ENCODE results near the gene KPNB1. TPM values are rescaled to one million over a fixed set of nuclear protein-coding genes. Genes with fewer than 3 reads are reported as not detected.

KPNB1 gene
- total and polyA plus RNA-seq, 10 of the 15 experiments (the other 5 are each of a cell fraction or from before 2014, with no cell fraction given) = 67.8 to 525 (median 246) TPM

DNA sequence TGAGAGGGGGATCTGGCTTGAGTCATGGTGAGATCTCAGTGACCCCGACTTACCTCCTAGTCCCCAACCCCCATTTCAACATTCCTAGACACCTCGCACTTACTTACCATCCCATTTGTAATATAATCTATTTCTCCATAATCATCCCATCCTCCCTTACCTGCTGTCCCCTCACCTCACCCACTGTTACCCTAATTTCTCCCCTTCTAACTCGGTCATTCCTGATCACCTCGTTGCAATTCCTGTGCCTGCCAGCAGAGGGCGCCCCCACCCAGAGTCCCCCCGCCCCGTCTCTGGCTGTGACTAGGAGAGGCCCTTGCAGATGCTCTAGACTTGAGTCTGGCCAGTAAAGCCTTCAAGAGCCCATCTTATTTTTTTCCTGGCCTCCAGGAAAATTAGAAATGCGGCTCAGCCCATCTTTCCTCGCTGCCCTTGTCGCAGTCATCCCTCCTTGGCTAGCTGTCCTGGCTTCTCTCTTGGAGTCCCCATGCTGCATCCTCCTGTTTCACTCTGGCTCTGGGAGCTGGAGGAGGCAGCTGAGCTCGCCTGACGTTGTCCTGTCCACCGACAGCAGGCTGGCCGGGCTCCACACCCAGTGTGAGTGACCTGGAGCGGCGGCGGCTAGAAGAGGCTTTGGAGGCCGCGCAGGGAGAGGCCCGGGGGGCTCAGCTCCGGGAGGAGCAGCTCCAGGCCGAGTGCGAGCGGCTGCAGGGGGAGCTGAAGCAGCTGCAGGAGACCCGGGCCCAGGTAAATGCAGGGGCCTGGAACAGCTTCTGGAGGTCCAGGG lies 49.2 kb downstream of the KPNB1 start:
- peak; percentile 60 for ATAC-seq
- POLR2A ChIA-PET = interaction anchor here (1.0 to 9.2 kb wide), 4 partner anchors 18 to 45 kb away, joined by 4 to 76 read pairs (median 7); partner anchors contain the start of gene TBX21
- peaks cover 22% of the 10 kb centered on the region for H3K4me1 ChIP-seq (ENCODE audit: control insufficient read depth, insufficient read depth, low read length)

More for the DNA sequence above, 49.2 kb downstream of the KPNB1 start:
- WGBS (ENCODE audit: insufficient coverage, insufficient replicate concordance, low lambda C conversion rate, missing lambda C conversion rate) = 49% methylated on average over 25 of the region's 25 CpGs
- Histone ChIP-seq H3K27ac (ENCODE audit: control insufficient read depth, insufficient read depth) (no peak overlapping the region), H3K4me2 (ENCODE audit: control insufficient read depth, insufficient read depth) (no peak overlapping the region), H3K4me3 (no peak overlapping the region), H2AFZ (ENCODE audit: control insufficient read depth, low read depth, low read length) (no peak overlapping the region), H3K79me2 (ENCODE audit: control insufficient read depth, insufficient read depth, low read length) (no peaks in the 10 kb centered on the region), H3K27me3 (replicated peaks in 1 of 2; ENCODE audit: control insufficient read depth in 2 of 2, insufficient read depth in 2 of 2, low read length in 1 of 2) (no peaks in the 10 kb centered on the region; a peak in 1 of 4 replicates), H3K9me3 (replicated peaks; ENCODE audit: control insufficient read depth, insufficient read depth, low read length) (no peaks in the 10 kb centered on the region), H3K36me3 (ENCODE audit: control insufficient read depth in 2 of 2, insufficient read depth in 2 of 2, low read length in 1 of 2) (no peaks in the 10 kb centered on the region), H3K9ac (ENCODE audit: control insufficient read depth, insufficient read depth, low read length) (no peak overlapping the region), H4K20me1 (ENCODE audit: control insufficient read depth, insufficient read depth) (no peaks in the 10 kb centered on the region; the same call in 1 of the 2 replicates)
- ChIA-PET CTCF (interaction anchor here (0.7 to 9.4 kb wide), 22 partner anchors 8 to 143 kb away, joined by 3 to 242 read pairs (median 5); partner anchors contain the start of genes OSBPL7, SCRN2 and TBX21), RAD21 (ENCODE audit: unreplicated experiment) (interaction anchor here (0.9 to 9.9 kb wide), 13 partner anchors 9 to 191 kb away, joined by 3 to 142 read pairs (median 5); partner anchors contain the start of gene TBX21), SMC1A (ENCODE audit: uncharacterized antibody, unreplicated experiment) (interaction anchor here (0.5 to 6.5 kb wide), 17 partner anchors 9 to 91 kb away, joined by 3 to 39 read pairs (median 5); partner anchors contain the start of gene TBX21)
- FAIRE-seq (peak; percentile 95), DNase-seq (ENCODE audit: low read depth, low spot score) (no peak)
- in situ Hi-C loops (cut with MboI) (loop anchor here (10.0 kb wide), 1 partner anchor 106 kb away; no protein-coding TSS in a partner anchor), intact Hi-C loops (cut with micrococcal nuclease; ENCODE audit: unreplicated experiment) (loop anchor here (1.0 to 2.0 kb wide), 4 partner anchors 20 to 103 kb away; no protein-coding TSS in a partner anchor)
- peak; percentile 67 for TF ChIP-seq YY1 (IDR thresholded peaks at IDR 0.05; ENCODE audit: low read depth, low read length)
- TF ChIP-seq RAD21 (IDR thresholded peaks at IDR 0.05; ENCODE audit: insufficient read depth, low read depth, low read length) = peak; percentile 93
- TF ChIP-seq HDGF (IDR thresholded peaks at IDR 0.05) = peak; percentile 94
- 0 out of 2 replicates have a peak, but pooled peaks have one; percentile 25 for TF ChIP-seq MLLT1 (IDR thresholded peaks at IDR 0.05)
- TF ChIP-seq NBN (IDR thresholded peaks at IDR 0.05) = peak; percentile 79
- 0 out of 4 replicates have a peak, but pooled peaks of 1 of the 2 experiments have one; percentile 3 for TF ChIP-seq BHLHE40 (IDR thresholded peaks at IDR 0.05; ENCODE audit: borderline replicate concordance in 1 of 2, low read depth in 2 of 2, low read length in 1 of 2)
- TF ChIP-seq HDAC2 (IDR thresholded peaks at IDR 0.05) = no peak
- TF ChIP-seq SMC3 (IDR thresholded peaks at IDR 0.05; ENCODE audit: borderline replicate concordance, low read length) = peak; percentile 89
- no peak for TF ChIP-seq RELA (IDR thresholded peaks at IDR 0.05; ENCODE audit: borderline replicate concordance, partially characterized antibody)
- peak; percentile 86 to 97 (median 88) for TF ChIP-seq CTCF (IDR thresholded peaks at IDR 0.05 in 2 of 3, conservative IDR thresholded peaks at IDR 0.05 in 1 of 3; ENCODE audit: control insufficient read depth in 2 of 3, extremely low read depth in 1 of 3, insufficient read depth in 1 of 3, low read depth in 3 of 3, low read length in 3 of 3)
- BruUV-seq (replicated peaks) = no TSS peak

Measured in GM12878 (cell line).